ENCODE data around the gene VTN.

- no peak for TF ChIP-seq CTCF (IDR thresholded peaks at IDR 0.05; ENCODE audit: insufficient read depth, low read depth, low read length)
- no peak for TF ChIP-seq EZH2 (IDR thresholded peaks at IDR 0.05; ENCODE audit: insufficient read depth, low read length)
Observed at GRCh38 chr17:28402224-28402630, 32.1 kb upstream of the VTN start.
